IMR-90 (cell line): ENCODE measurements around the gene RAB11B. TPM values are rescaled to one million over a fixed set of nuclear protein-coding genes. Genes with fewer than 3 reads are reported as not detected.

Experiments
- ATAC-seq: fragments of 200-7000 bp; cut with Tn5 transposase; 2 replicates; pipeline ENCODE4 v1.9.1; 2020; ENCODE audit warnings: low read depth, mild to moderate bottlenecking, moderate library complexity
- BruUV-seq: library from RNA; stranded (reverse); fragments of 400-500 nt; replicated peaks from 2 replicates; lab custom pipeline; 2021; lab: Mats Ljungman, UMichigan
- CTCF ChIA-PET: fragments of 300-600 bp; formaldehyde crosslinking; extraction: SDS; loops from one replicate; lab custom pipeline; 2021; ENCODE audit warnings: antibody characterized with exemption; lab: Yijun Ruan, JAX
- POLR2A ChIA-PET: fragments of 300-600 bp; sonication (Branson Sonifier 250); formaldehyde crosslinking; loops from one replicate; lab custom pipeline; 2022; ENCODE audit warnings: antibody characterized with exemption; ENCODE audit not compliant: unreplicated experiment; lab: Charles Lee
- DNase-seq: peaks from one replicate; pipeline ENCODE4 v3.0.0; 2013
- H2AFZ ChIP-seq: replicated peaks from 2 replicates; pipeline ENCODE3; 2013; ENCODE audit warnings: low read length, mild to moderate bottlenecking; ENCODE audit not compliant: poor library complexity
- H2AK5ac ChIP-seq: 2 replicates; pipeline ENCODE4 v1.6.1; 2013; ENCODE audit warnings: low read depth, low read length, inconsistent platforms
- H2AK9ac ChIP-seq: replicated peaks from 2 replicates; pipeline ENCODE3; 2013; ENCODE audit warnings: mild to moderate bottlenecking, low read depth, low read length, moderate library complexity; ENCODE audit not compliant: poor library complexity
- H2BK120ac ChIP-seq: 2 replicates; pipeline ENCODE4 v1.6.1; 2013; ENCODE audit warnings: low read depth, low read length, inconsistent platforms
- H2BK15ac ChIP-seq: 3 replicates; pipeline ENCODE4 v1.6.1; 2013; ENCODE audit warnings: low read depth, low read length, inconsistent platforms
- H2BK20ac ChIP-seq: 2 replicates; pipeline ENCODE4 v1.6.1; 2013; ENCODE audit warnings: low read depth, mild to moderate bottlenecking, inconsistent platforms, low read length, moderate library complexity
- H2BK5ac ChIP-seq: 2 replicates; pipeline ENCODE4 v1.6.1; 2013; ENCODE audit warnings: mild to moderate bottlenecking, low read depth, low read length, inconsistent platforms; ENCODE audit not compliant: poor library complexity, severe bottlenecking
- H3K14ac ChIP-seq: replicated peaks from 2 replicates; pipeline ENCODE4 v1.6.1; 2013; ENCODE audit warnings: low read depth, low read length, inconsistent platforms
- H3K18ac ChIP-seq: 2 replicates; pipeline ENCODE4 v1.6.1; 2013; ENCODE audit warnings: low read depth, low read length, control low read depth
- H3K23ac ChIP-seq: 2 replicates; pipeline ENCODE4 v1.6.1; 2013; ENCODE audit warnings: low read depth, low read length, inconsistent platforms
- H3K27ac ChIP-seq: 2 replicates; pipeline ENCODE4 v1.5.1; 2013; ENCODE audit warnings: mild to moderate bottlenecking, control low read depth, low read length; ENCODE audit not compliant: insufficient read depth
- H3K27me3 ChIP-seq: 2 replicates; pipeline ENCODE4 v1.6.1; 2013; ENCODE audit warnings: low read length; ENCODE audit not compliant: control insufficient read depth, insufficient read depth
- H3K36me3 ChIP-seq: 2 replicates; pipeline ENCODE4 v1.6.1; 2013; ENCODE audit warnings: low read length, mixed read lengths; ENCODE audit not compliant: control insufficient read depth, insufficient read depth
- H3K4ac ChIP-seq: 2 replicates; pipeline ENCODE4 v1.6.1; 2013; ENCODE audit warnings: low read depth, low read length, inconsistent platforms
- H3K4me1 ChIP-seq: 2 replicates; pipeline ENCODE4 v1.6.1; 2013; ENCODE audit warnings: low read length, mixed read lengths; ENCODE audit not compliant: control insufficient read depth, insufficient read depth
- H3K4me2 ChIP-seq: 2 replicates; pipeline ENCODE4 v1.6.1; 2013; ENCODE audit warnings: low read depth, mild to moderate bottlenecking, control low read depth, low read length, moderate library complexity
- H3K4me3 ChIP-seq: 2 replicates; pipeline ENCODE4 v1.5.1; 2013; ENCODE audit warnings: low read depth, mild to moderate bottlenecking, control low read depth, low read length, moderate library complexity; ENCODE audit not compliant: insufficient read depth
- H3K56ac ChIP-seq: 2 replicates; pipeline ENCODE4 v1.6.1; 2013; ENCODE audit warnings: low read length, inconsistent platforms; ENCODE audit not compliant: insufficient read depth; ENCODE audit errors: extremely low read depth
- H3K79me1 ChIP-seq, 2 experiments: 2 replicates each; pipeline ENCODE4 v1.6.1; 2013; ENCODE audit warnings: low read length in 2 of 2, inconsistent platforms in 1 of 2, low read depth in 1 of 2
- H3K9ac ChIP-seq: 2 replicates; pipeline ENCODE4 v1.6.1; 2013; ENCODE audit warnings: low read depth, low read length, control low read depth
- H3K9me1 ChIP-seq: 2 replicates; pipeline ENCODE4 v1.6.1; 2013; ENCODE audit warnings: low read length, inconsistent platforms; ENCODE audit not compliant: insufficient read depth
- H3K9me3 ChIP-seq: 2 replicates; pipeline ENCODE4 v1.6.1; 2013; ENCODE audit warnings: low read length; ENCODE audit not compliant: control insufficient read depth, insufficient read depth
- H4K20me1 ChIP-seq: 2 replicates; pipeline ENCODE4 v1.6.1; 2013; ENCODE audit warnings: low read length, inconsistent platforms; ENCODE audit not compliant: insufficient read depth
- H4K5ac ChIP-seq: 2 replicates; pipeline ENCODE4 v1.6.1; 2013; ENCODE audit warnings: mild to moderate bottlenecking, low read depth, low read length, control low read depth
- H4K8ac ChIP-seq, 2 experiments: 2 replicates each; pipeline ENCODE4 v1.6.1; 2013; ENCODE audit warnings: low read depth in 2 of 2, low read length in 2 of 2, control low read depth in 1 of 2, inconsistent platforms in 1 of 2
- H4K91ac ChIP-seq: 2 replicates; pipeline ENCODE4 v1.6.1; 2013; ENCODE audit warnings: low read depth, low read length, inconsistent platforms; ENCODE audit not compliant: insufficient read depth
- BHLHE40 ChIP-seq: fragments of 150-350 bp; IDR thresholded peaks from 2 replicates; pipeline ENCODE4 v1.6.1; 2016; ENCODE audit warnings: mild to moderate bottlenecking, low read depth, low read length
- CEBPB ChIP-seq: IDR thresholded peaks from 2 replicates; pipeline ENCODE4 v1.6.1; 2012; ENCODE audit warnings: low read depth, low read length, improper control_type of control experiment
- WGBS, 2 experiments: methylation state at CpG; one replicate each; pipeline versions ENCODE4 v1.1.5 to v1.1.7; 2013; ENCODE audit warnings: missing lambda C conversion rate in 2 of 2; ENCODE audit not compliant: insufficient read length in 1 of 2; ENCODE audit errors: extremely low coverage in 2 of 2; 5-methylcytosine and 5-hydroxymethylcytosine counted together
- dilution Hi-C: fragments of 300-500 bp; cut with HindIII; formaldehyde crosslinking; loops from one replicate; pipeline ENCODE4 v1.14.3; 2018; ENCODE audit warnings: low sequenced_read_pairs; ENCODE audit not compliant: unreplicated experiment
- in situ Hi-C: fragments of 300-500 bp; cut with MboI; formaldehyde crosslinking; loops from 3 replicates; pipeline ENCODE4 v1.14.3; 2019; ENCODE audit warnings: low sequenced_read_pairs, inconsistent platforms, mixed read lengths
- intact Hi-C: fragments of 100-400 bp; cut with micrococcal nuclease; formaldehyde crosslinking; loops from 2 replicates; pipeline ENCODE4 v1.10.0; 2022
- polyA plus RNA-seq, 3 experiments: library from polyadenylated mRNA; depleted of rRNA; stranded (reverse); fragments of >200 nt; gene quantifications; 2 replicates each; pipeline ENCODE4 v1.2.3, GENCODE V29; 2012; ENCODE audit warnings: low replicate concordance in 1 of 3
- total RNA-seq: library from RNA; depleted of rRNA; stranded (reverse); fragments of >200 nt; gene quantifications from 2 replicates; pipeline ENCODE4 v1.2.3, GENCODE V29; 2012

Gene RAB11B
- total and polyA plus RNA-seq, 2 of the 4 experiments (the other 2 are of a cell fraction) = 8.2 to 117 TPM

DNA sequence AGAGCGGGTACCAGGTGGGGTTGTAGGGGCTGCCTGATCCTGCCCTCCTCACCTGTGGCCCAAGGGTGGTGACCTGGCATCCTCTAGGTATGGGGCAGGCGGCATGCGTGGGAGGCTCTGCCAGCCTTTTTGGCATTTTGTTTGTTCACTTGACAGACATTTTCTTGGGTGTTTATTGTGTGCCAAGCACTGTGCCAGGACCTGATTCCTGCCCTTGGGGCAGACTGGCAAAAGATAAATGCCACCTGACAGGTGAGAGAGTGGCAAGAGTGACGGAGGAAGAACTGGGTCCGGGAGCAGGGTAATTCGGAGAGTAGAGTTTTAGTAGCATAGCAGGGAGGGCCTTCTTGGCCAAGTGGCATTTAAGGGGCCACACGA, 6.0 kb downstream of the RAB11B start:
- Histone ChIP-seq H2BK120ac (no peak overlapping the region), H2BK20ac (no peak overlapping the region), H3K79me1 (peaks cover 45 to 84% of the 10 kb centered on the region in 2 experiments), H3K4me1 (peaks cover 16% of the 10 kb centered on the region), H4K8ac (no peak overlapping the region; a peak in 1 of 4 replicates), H3K14ac (no peak overlapping the region), H2BK5ac (no peak overlapping the region), H2AFZ (no peak overlapping the region), H3K27me3 (no peaks in the 10 kb centered on the region), H3K56ac (no peak overlapping the region), H3K4me3 (no peak overlapping the region), H3K36me3 (peaks cover 10% of the 10 kb centered on the region; the same call in 1 of the 2 replicates), H4K5ac (no peak overlapping the region), H2BK15ac (no peak overlapping the region), H3K4ac (no peak overlapping the region), H4K20me1 (peaks cover 84% of the 10 kb centered on the region), H4K91ac (peak overlapping the region; percentile 22; the same call in 1 of the 2 replicates), H2AK5ac (no peak overlapping the region), H3K9ac (no peak overlapping the region), H3K9me3 (no peaks in the 10 kb centered on the region), H3K23ac (no peak overlapping the region), H3K27ac (no peak overlapping the region), H3K18ac (no peak overlapping the region), H2AK9ac (no peak overlapping the region), H3K4me2 (no peak overlapping the region), H3K9me1 (peaks cover 31% of the 10 kb centered on the region)
- no TSS peak for BruUV-seq
- DNase-seq (no peak), ATAC-seq (no peak)
- 94% methylated on average over 5 of the region's 7 CpGs; no CpG with 5 or more reads in 1 of the 2 experiments for WGBS, 2 experiments
- TF ChIP-seq CEBPB (no peak), BHLHE40 (no peak)
- in situ Hi-C loops (loop anchor here (5.0 kb wide), 1 partner anchor 39 kb away; no protein-coding TSS in a partner anchor), dilution Hi-C loops (no loop called here), intact Hi-C loops (loop anchor here (1.0 kb wide), 1 partner anchor 42 kb away; no protein-coding TSS in a partner anchor)
- ChIA-PET CTCF (interaction anchor here (0.6 kb wide), 1 partner anchor 275 kb away, joined by 4 read pairs; no protein-coding TSS in a partner anchor), POLR2A (no interaction called here)
